Muscle of leg (tissue), 11 donors: ENCODE measurements around the gene IGFL2. TPM values are rescaled to one million over a fixed set of nuclear protein-coding genes. Genes with fewer than 3 reads are reported as not detected.

Experiments
- DNase-seq: peaks from one replicate; pipeline ENCODE4 v3.0.0; 2013
- H3K27ac ChIP-seq: one replicate; pipeline ENCODE4 v1.5.1; 2013; ENCODE audit warnings: mild to moderate bottlenecking, low read length, control low read depth
- H3K27me3 ChIP-seq: one replicate; pipeline ENCODE4 v1.6.1; 2013; ENCODE audit warnings: low read length; ENCODE audit not compliant: control insufficient read depth, insufficient read depth
- H3K36me3 ChIP-seq: one replicate; pipeline ENCODE4 v1.6.1; 2013; ENCODE audit warnings: low read length; ENCODE audit not compliant: control insufficient read depth, insufficient read depth
- H3K4me1 ChIP-seq: one replicate; pipeline ENCODE4 v1.6.1; 2013; ENCODE audit warnings: low read length; ENCODE audit not compliant: control insufficient read depth, insufficient read depth
- H3K4me3 ChIP-seq: one replicate; pipeline ENCODE4 v1.5.1; 2013; ENCODE audit warnings: low read length, control low read depth
- H3K9me3 ChIP-seq: replicated peaks from 2 replicates; pipeline ENCODE4 v1.6.1; 2013; ENCODE audit warnings: low read depth, low read length; ENCODE audit not compliant: control insufficient read depth
- WGBS: methylation state at CpG from one replicate; pipeline ENCODE4 v1.1.5; 2013; ENCODE audit warnings: missing lambda C conversion rate; ENCODE audit not compliant: insufficient coverage; 5-methylcytosine and 5-hydroxymethylcytosine counted together
- polyA plus RNA-seq, 8 donors: library from polyadenylated mRNA; unstranded; fragments of 120-200 nt; gene quantifications; one replicate each; pipeline versions ENCODE4 v1.2.1 to v1.2.3, GENCODE V29; 2013; ENCODE audit warnings: inconsistent platforms in 1 of 8, low replicate concordance in 1 of 8; ENCODE audit not compliant: insufficient read length in 8 of 8, insufficient read depth in 1 of 8
- total RNA-seq: library from RNA; stranded (reverse); fragments of 120-200 nt; gene quantifications from one replicate; pipeline ENCODE4 v1.2.4, GENCODE V29; 2013

IGFL2 gene
- total and polyA plus RNA-seq, 9 donors = 0.09 to 11.4 (median 0.33) TPM; not detected in 5

- no peaks in the 10 kb centered on the region for H3K9me3 ChIP-seq
- no peaks in the 10 kb centered on the region for H3K4me1 ChIP-seq
- DNase-seq = no peak
- no peak overlapping the region for H3K4me3 ChIP-seq
- no peak overlapping the region for H3K27ac ChIP-seq
- H3K27me3 ChIP-seq = peaks cover 3% of the 10 kb centered on the region
- WGBS = no CpG with 5 or more reads among the region's 3 CpGs
- no peaks in the 10 kb centered on the region for H3K36me3 ChIP-seq
Measured at GRCh38 chr19:46116121-46116520, 31.9 kb upstream of the IGFL2 start.

GRCh38 chr19:46118136-46118535, 29.9 kb upstream of the IGFL2 start:
- no peak for DNase-seq
- Histone ChIP-seq H3K27ac (no peak overlapping the region), H3K4me1 (no peaks in the 10 kb centered on the region), H3K4me3 (no peak overlapping the region), H3K27me3 (no peaks in the 10 kb centered on the region), H3K9me3 (no peaks in the 10 kb centered on the region), H3K36me3 (no peaks in the 10 kb centered on the region)
- no CpG with 5 or more reads among the region's 3 CpGs for WGBS

- H3K36me3 ChIP-seq = no peaks in the 10 kb centered on the region
- WGBS = 68% methylated on average over 2 of the region's 5 CpGs
- no peak within 1 kb of the TSS for H3K27ac ChIP-seq
- peaks cover 11% of the 10 kb centered on the region for H3K27me3 ChIP-seq
- no peaks in the 10 kb centered on the region for H3K4me1 ChIP-seq
- H3K4me3 ChIP-seq = no peak within 1 kb of the TSS
- DNase-seq = no peak
- no peaks in the 10 kb centered on the region for H3K9me3 ChIP-seq
Measured at GRCh38 chr19:46124638-46125115, 23.4 kb upstream of the IGFL2 start, which contains the start of gene IGFL3. Gene IGFL3 (minus strand): TSS chr19:46124688. CDS start chr19:46124649, 39 bp downstream.

GRCh38 chr19:46125447-46125846, 22.6 kb upstream of the IGFL2 start:
- H3K9me3 ChIP-seq = no peaks in the 10 kb centered on the region
- DNase-seq = no peak
- peaks cover 11% of the 10 kb centered on the region for H3K27me3 ChIP-seq
- H3K27ac ChIP-seq = no peak overlapping the region
- no peaks in the 10 kb centered on the region for H3K36me3 ChIP-seq
- H3K4me3 ChIP-seq = no peak overlapping the region
- H3K4me1 ChIP-seq = no peaks in the 10 kb centered on the region
- 80% methylated on average over 1 of the region's 4 CpGs for WGBS

GRCh38 chr19:46126086-46126580, 21.9 kb upstream of the IGFL2 start:
- no peak for DNase-seq
- no peaks in the 10 kb centered on the region for H3K4me1 ChIP-seq

GRCh38 chr19:46131485-46132143, 16.4 kb upstream of the IGFL2 start:
- H3K36me3 ChIP-seq = no peaks in the 10 kb centered on the region
- no peak for DNase-seq
- peaks cover 3% of the 10 kb centered on the region for H3K27me3 ChIP-seq
- no CpG with 5 or more reads among the region's 10 CpGs for WGBS
- no peak overlapping the region for H3K27ac ChIP-seq
- H3K4me3 ChIP-seq = no peak overlapping the region
- H3K9me3 ChIP-seq = no peaks in the 10 kb centered on the region
- peaks cover 12% of the 10 kb centered on the region for H3K4me1 ChIP-seq

More at GRCh38 chr19:46126086-46126580, 21.9 kb upstream of the IGFL2 start:
- H3K9me3 ChIP-seq = no peaks in the 10 kb centered on the region
- H3K27me3 ChIP-seq = peaks cover 11% of the 10 kb centered on the region
- H3K36me3 ChIP-seq = no peaks in the 10 kb centered on the region
- no CpG with 5 or more reads among the region's 2 CpGs for WGBS
- no peak overlapping the region for H3K27ac ChIP-seq
- no peak overlapping the region for H3K4me3 ChIP-seq

GRCh38 chr19:46132508-46133100, 15.4 kb upstream of the IGFL2 start:
- Histone ChIP-seq H3K36me3 (no peaks in the 10 kb centered on the region), H3K27me3 (no peaks in the 10 kb centered on the region), H3K27ac (peak overlapping the region; percentile 23), H3K4me3 (no peak overlapping the region), H3K4me1 (peaks cover 12% of the 10 kb centered on the region), H3K9me3 (no peaks in the 10 kb centered on the region)
- WGBS = 57% methylated on average over 1 of the region's 4 CpGs
- DNase-seq = no peak

- H3K27ac ChIP-seq = peak overlapping the region; percentile 23
- H3K36me3 ChIP-seq = no peaks in the 10 kb centered on the region
- 54% methylated on average over 3 of the region's 6 CpGs for WGBS
- no peak overlapping the region for H3K4me3 ChIP-seq
- DNase-seq = peak; percentile 75
- no peaks in the 10 kb centered on the region for H3K27me3 ChIP-seq
- peaks cover 12% of the 10 kb centered on the region for H3K4me1 ChIP-seq
- no peaks in the 10 kb centered on the region for H3K9me3 ChIP-seq
Measured at GRCh38 chr19:46133101-46133627, 14.9 kb upstream of the IGFL2 start.

GRCh38 chr19:46133777-46134241, 14.2 kb upstream of the IGFL2 start:
- 73% methylated on average over 1 of the region's 1 CpG for WGBS
- H3K9me3 ChIP-seq = no peaks in the 10 kb centered on the region
- DNase-seq = no peak
- peak overlapping the region; percentile 33 for H3K27ac ChIP-seq
- H3K4me3 ChIP-seq = no peak overlapping the region
- no peaks in the 10 kb centered on the region for H3K36me3 ChIP-seq
- H3K27me3 ChIP-seq = peaks cover 3% of the 10 kb centered on the region
- peaks cover 12% of the 10 kb centered on the region for H3K4me1 ChIP-seq

- Histone ChIP-seq H3K9me3 (no peaks in the 10 kb centered on the region), H3K27me3 (peaks cover 3% of the 10 kb centered on the region), H3K4me1 (peaks cover 12% of the 10 kb centered on the region), H3K27ac (no peak overlapping the region), H3K36me3 (no peaks in the 10 kb centered on the region), H3K4me3 (no peak overlapping the region)
- peak; percentile 15 for DNase-seq
Measured at GRCh38 chr19:46134527-46134926, 13.5 kb upstream of the IGFL2 start.
